ENCODE results near the gene IL20. TPM values are rescaled to one million over a fixed set of nuclear protein-coding genes. Genes with fewer than 3 reads are reported as not detected.

Gene IL20
- total RNA-seq, 1 donor from 2014 or later = not detected

DNA sequence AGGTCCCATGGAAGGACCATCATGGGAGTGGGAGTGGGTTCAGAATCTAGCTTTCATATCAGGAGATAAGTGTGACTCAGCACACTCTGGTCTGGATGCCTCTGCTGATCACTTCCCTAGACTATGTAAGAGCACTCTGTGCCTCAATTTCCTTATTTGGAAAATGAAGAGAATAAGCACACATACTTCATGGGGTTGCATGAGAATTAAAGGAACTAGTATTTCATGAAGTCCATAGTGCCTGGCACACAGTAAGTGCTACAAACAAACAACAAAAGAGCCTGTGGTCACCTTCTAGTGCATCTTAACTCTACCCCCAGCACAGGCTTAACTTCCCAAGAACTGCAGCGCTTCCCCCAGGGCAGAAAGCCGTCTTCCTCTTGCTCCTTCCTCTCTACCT, 9.6 kb upstream of the IL20 start:
- H3K9ac ChIP-seq = no peak overlapping the region
- no peak overlapping the region for H3K27ac Mint-ChIP-seq
- DNase-seq (ENCODE audit: low spot score) = no peak
- H3K27me3 Mint-ChIP-seq (ENCODE audit: insufficient read depth, low read depth) = peaks cover 2% of the 10 kb centered on the region
- H3F3A ChIP-seq (ENCODE audit: low read depth) = no peaks in the 10 kb centered on the region
- no peak overlapping the region for H3K4me3 Mint-ChIP-seq
- H3K27ac ChIP-seq = no peak overlapping the region
- H3K9me3 ChIP-seq (ENCODE audit: low read depth) = no peaks in the 10 kb centered on the region
- TF ChIP-seq CTCF (IDR thresholded peaks at IDR 0.05) (no peak), EZH2 (IDR thresholded peaks at IDR 0.05) (no peak), EZH2phosphoT487 (IDR thresholded peaks at IDR 0.05) (no peak)
- H3K79me2 ChIP-seq (ENCODE audit: low read depth) = no peaks in the 10 kb centered on the region
- H3K9me3 Mint-ChIP-seq = peaks cover 15% of the 10 kb centered on the region
- H3K4me1 ChIP-seq = no peaks in the 10 kb centered on the region
- no peaks in the 10 kb centered on the region for H3K36me3 ChIP-seq
- no peaks in the 10 kb centered on the region for H3K4me1 Mint-ChIP-seq
- H3K4me2 ChIP-seq = no peak overlapping the region
- no peak overlapping the region for H2AFZ ChIP-seq (replicated peaks)
- no peaks in the 10 kb centered on the region for H3K27me3 ChIP-seq
- no peaks in the 10 kb centered on the region for H4K20me1 ChIP-seq (ENCODE audit: low read depth)
- no peak overlapping the region for H3K4me3 ChIP-seq
- no peaks in the 10 kb centered on the region for H3K36me3 Mint-ChIP-seq

- H3K36me3 ChIP-seq = no peaks in the 10 kb centered on the region
- no peak overlapping the region for H3K4me3 ChIP-seq
- DNase-seq (ENCODE audit: low spot score) = no peak
- Mint-ChIP-seq H3K9me3 (peaks cover 12% of the 10 kb centered on the region), H3K36me3 (no peaks in the 10 kb centered on the region), H3K4me3 (no peak overlapping the region), H3K27ac (no peak overlapping the region), H3K27me3 (ENCODE audit: insufficient read depth, low read depth) (peaks cover 2% of the 10 kb centered on the region), H3K4me1 (no peaks in the 10 kb centered on the region)
- H3F3A ChIP-seq (ENCODE audit: low read depth) = no peaks in the 10 kb centered on the region
- peak; percentile 32 for TF ChIP-seq CTCF (IDR thresholded peaks at IDR 0.05)
- no peak for TF ChIP-seq EZH2phosphoT487 (IDR thresholded peaks at IDR 0.05)
- H2AFZ ChIP-seq (replicated peaks) = no peak overlapping the region
- no peaks in the 10 kb centered on the region for H4K20me1 ChIP-seq (ENCODE audit: low read depth)
- no peaks in the 10 kb centered on the region for H3K9me3 ChIP-seq (ENCODE audit: low read depth)
- H3K4me1 ChIP-seq = no peaks in the 10 kb centered on the region
- no peaks in the 10 kb centered on the region for H3K27me3 ChIP-seq
- no peak overlapping the region for H3K9ac ChIP-seq
- H3K27ac ChIP-seq = no peak overlapping the region
- H3K4me2 ChIP-seq = no peak overlapping the region
- no peaks in the 10 kb centered on the region for H3K79me2 ChIP-seq (ENCODE audit: low read depth)
Observed at GRCh38 chr1:206856674-206857464, 8.6 kb upstream of the IL20 start.

- no peak overlapping the region for H2AFZ ChIP-seq (replicated peaks)
- Mint-ChIP-seq H3K27me3 (ENCODE audit: insufficient read depth, low read depth) (peaks cover 5% of the 10 kb centered on the region), H3K36me3 (no peaks in the 10 kb centered on the region), H3K4me3 (no peak overlapping the region), H3K27ac (no peak overlapping the region), H3K9me3 (peaks cover 2% of the 10 kb centered on the region), H3K4me1 (no peaks in the 10 kb centered on the region)
- H4K20me1 ChIP-seq (ENCODE audit: low read depth) = no peaks in the 10 kb centered on the region
- no peak for DNase-seq (ENCODE audit: low spot score)
- H3K27ac ChIP-seq = no peak overlapping the region
- no peak overlapping the region for H3K4me2 ChIP-seq
- no peak overlapping the region for H3K4me3 ChIP-seq
- TF ChIP-seq CTCF (IDR thresholded peaks at IDR 0.05) = no peak
- TF ChIP-seq EZH2 (IDR thresholded peaks at IDR 0.05) = no peak
- TF ChIP-seq EZH2phosphoT487 (IDR thresholded peaks at IDR 0.05) = no peak
- H3K4me1 ChIP-seq = no peaks in the 10 kb centered on the region
- no peaks in the 10 kb centered on the region for H3K36me3 ChIP-seq
- H3K79me2 ChIP-seq (ENCODE audit: low read depth) = no peaks in the 10 kb centered on the region
- H3K9ac ChIP-seq = no peak overlapping the region
- no peaks in the 10 kb centered on the region for H3F3A ChIP-seq (ENCODE audit: low read depth)
- H3K9me3 ChIP-seq (ENCODE audit: low read depth) = no peaks in the 10 kb centered on the region
- no peaks in the 10 kb centered on the region for H3K27me3 ChIP-seq
Observed at GRCh38 chr1:206859082-206859521, 6.3 kb upstream of the IL20 start.
